ENCODE results near the gene ACCS. TPM values are rescaled to one million over a fixed set of nuclear protein-coding genes. Genes with fewer than 3 reads are reported as not detected.

Gene ACCS
- 6.5 and 6.9 TPM in 2 replicates for total RNA-seq (2014; rRNA removed; shearing (Covaris generic))

DNA sequence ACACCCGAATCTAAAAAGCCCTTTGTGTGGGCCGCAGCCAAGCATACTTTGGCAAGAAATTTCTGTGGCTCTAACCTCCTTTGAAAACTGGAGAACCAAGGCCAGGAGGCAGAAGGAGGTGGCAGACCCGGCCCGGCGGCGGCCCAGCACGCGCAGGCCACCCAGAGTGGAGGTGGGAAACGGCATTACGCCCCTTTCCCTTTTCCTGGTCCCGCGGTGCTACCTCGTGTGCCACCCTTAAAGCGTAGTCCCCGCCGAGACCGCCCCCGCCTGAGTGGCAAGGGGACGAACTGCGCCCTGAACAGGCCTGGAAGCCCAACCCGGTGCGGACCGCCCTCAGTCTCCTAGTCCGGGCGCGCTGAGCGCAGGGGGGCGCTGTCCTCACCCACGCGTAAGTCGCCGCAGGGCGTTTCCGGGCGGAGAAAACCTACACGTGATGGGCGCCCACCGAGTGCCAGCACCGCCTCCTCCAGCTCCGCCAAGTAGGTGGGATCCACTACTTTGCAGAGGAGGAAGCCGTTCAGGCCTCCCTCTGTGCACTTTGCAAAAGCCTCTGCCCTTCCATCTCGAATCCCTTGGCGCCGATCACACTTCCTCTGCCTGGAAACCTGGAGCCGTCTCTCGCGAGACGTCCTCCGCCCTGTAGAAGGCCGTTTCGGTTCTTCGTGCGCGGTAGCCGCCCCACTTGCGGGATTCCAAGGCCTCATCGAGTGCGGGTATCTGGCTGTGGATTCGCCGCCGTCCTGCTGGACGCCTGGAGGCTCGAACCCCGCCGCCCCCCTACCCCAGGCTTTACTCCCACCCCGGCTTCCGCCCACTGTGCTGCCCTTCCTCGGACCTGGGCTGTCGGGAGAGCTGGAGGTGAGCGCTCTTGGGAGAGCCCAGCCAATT lies at the start of gene ACCS:
Gene ACCS, plus strand, starts transcription at position 430 of the 891 bp plus-strand sequence. CDS start 1,358 bp downstream, outside the sequence.
- peak; percentile 84 for DNase-seq (ENCODE audit: low spot score)

DNA sequence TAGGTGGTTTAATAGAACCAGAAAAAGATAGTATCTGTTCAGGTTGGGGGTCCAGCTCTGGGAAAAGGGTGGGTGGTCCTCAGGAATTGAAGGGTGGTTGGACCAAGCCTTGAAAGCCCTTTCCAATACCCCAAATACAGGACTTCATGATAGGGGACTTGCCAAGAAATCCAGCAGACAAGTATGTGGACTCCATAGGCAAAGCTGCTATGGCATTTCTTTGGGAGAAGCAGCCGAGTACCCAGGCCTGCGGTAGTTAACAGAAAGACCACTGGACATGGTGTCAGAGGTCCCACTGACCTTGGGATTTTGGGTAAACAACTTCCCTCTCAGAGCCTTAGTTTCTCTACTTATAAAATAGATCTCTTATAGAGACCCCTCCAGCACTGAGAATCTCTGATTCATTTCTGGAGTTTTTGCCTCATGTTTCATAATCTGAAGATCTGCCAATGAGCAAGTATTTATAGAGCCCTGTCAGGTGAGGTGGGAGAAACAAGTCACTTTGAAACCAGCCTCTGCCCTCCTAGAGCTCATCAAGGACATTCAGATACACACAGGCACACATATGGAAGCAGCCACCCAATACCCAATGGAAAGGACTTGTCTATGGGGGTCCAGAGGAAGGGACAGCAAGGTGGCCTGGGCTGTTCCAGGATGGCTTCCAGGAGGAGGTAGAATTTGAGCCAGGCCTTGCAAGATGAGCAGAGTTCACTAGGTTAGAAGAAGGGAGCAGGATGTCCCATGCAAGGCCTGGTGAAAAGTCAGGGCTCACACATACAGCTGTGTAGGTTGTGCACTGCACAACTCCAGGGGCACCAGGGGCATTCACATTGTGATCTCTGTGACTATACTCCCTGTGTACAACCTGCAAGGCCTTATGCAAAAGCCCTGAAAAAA lies 49.3 kb upstream of the ACCS start:
- DNase-seq (ENCODE audit: low spot score) = no peak

GRCh38 chr11:44017443-44018126 lies 48.5 kb upstream of the ACCS start:
- no peak for DNase-seq (ENCODE audit: low spot score)

DNA sequence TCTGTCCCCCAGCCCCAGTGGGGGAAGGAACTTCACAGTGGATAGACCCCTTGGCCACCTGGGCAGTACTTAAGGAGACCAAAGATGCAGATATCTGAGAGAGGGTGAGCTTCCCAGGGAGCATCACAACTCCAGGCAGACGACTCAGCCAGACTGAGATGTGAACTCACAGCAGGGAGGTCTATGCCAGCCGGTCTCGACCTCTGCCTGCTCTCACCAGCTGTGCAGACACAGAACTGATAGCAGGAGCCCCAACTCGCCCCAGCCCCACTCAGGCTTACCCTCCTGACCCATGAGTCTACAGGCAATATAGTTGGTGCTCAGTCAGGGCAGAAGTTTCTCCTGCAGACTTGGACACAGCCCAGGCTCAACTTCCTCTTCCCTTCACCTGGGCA lies 47.9 kb upstream of the ACCS start:
- no peak for DNase-seq (ENCODE audit: low spot score)

DNA sequence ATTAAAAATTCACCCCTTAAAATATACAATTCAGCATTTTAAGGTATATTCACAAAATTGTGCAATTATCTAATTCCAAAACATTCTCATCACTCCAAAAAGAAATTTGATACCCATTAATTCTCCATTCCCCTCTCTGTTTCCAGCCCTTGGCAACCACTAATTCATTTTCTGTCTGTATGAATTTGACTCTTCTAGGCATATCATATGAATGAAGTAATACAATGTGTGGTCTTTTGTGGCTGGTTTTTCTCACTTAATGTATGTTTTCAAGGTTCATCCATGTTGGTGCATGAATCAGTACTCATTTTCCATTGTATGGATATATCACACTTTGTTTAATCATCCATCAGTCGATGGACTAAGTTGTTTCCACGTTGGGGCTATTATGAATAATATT lies 47.2 kb upstream of the ACCS start:
- no peak for DNase-seq (ENCODE audit: low spot score)

DNA sequence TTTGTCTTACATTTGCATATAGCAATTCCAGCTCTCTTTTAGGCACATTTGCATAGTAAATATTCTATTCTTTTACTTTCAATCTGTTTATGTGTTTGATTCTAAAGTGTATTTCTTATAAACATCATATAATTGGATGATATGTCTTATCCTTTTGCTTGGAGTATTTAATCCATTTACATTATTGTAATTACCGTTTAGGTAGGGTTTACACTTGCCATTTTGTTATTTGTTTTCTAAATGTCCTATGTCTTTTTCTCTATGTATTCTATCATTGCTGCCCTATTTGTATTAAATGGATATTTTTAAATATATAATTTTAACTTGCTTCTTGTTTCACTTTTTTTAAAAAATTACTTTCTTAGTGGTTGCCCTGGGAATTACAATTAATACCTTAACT lies 41.1 kb upstream of the ACCS start:
- no peak for DNase-seq (ENCODE audit: low spot score)

DNA sequence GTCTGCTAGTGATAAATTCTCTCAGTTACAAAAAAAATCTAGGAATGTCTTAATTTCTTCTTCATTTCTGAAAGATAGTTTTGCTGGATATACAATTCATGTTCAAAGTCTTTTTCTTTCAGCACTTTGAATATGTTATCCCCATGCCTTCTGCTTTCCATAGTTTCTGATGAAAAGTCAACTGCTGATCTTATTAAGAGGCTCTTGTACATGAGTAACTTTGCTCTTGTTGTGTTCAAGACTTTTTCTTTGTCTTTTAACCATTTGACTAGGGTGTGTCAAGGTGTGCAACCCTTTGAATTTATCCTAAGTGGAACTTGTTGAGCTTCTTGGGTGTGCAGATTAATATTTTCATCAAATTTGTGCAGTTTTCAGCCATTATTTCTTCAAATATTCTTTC lies 40.3 kb upstream of the ACCS start:
- DNase-seq (ENCODE audit: low spot score) = no peak

DNA sequence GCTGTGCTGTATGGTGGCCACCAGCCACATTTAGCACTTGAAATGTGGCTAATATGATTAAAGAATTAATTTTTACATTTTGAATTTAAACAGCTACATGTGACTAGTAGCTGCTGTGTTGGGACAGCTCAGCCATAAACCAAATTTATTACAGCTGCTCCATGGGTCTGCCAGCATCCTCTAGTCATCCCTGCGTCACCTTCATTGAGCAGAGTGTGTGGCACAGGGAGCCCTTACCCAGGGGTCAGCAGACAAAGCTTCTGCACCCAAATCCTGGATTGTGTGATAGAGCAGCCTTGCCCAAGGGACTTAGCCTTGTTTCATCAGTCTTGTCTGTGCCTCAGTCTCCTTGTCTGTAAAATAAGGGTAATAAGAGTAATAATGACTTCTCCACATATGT lies 37.7 kb upstream of the ACCS start:
- DNase-seq (ENCODE audit: low spot score) = no peak

DNA sequence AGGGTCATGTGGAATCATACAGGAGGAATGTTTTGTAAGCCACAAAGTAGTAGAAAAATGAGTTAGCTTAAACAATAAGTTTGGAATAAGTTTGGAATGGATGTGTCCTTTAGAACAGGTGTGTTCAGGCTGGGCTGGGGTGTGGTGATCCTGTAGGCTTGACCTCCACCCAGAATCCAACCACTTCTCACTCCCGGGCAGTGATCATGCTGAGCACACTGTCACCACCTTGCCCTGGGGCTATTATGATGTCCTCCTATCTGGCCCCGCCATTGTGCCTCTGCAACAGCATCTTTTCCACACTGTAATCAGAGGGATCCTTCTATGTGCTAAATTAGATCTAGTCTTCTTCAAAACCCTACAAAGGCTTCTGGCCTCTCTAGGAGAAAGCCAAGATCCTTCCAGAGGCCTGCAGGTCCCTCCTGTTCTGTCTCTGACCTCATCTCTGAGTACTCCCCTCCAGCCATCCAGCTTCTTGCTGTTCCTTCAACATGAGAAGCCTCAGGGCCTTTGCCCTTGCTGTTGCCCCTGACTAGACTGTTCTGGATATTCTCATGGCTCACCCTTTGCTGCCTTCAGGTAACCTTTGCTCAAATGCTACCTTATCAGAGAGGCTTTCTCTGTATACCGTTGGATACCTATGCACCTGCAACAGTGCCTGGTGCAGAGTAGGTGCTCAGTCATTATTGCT lies 37.1 kb upstream of the ACCS start:
- DNase-seq (ENCODE audit: low spot score) = no peak

DNA sequence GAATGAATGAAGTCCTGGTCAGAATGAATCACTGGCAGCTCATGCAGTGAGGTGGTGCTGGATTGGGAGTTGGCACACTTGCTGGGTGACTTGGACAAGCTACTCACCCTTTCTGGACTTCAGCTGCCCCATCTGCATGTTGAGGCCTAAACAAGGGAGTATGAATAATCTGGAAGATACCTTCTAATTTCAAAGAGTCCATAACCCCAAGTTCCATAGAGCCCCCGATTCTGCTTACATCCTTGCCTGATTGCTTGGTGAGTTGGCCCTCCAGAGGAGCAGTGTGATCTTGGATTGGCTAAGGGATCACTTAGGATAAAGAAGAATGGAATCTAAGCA lies 36.6 kb upstream of the ACCS start:
- DNase-seq (ENCODE audit: low spot score) = no peak

DNA sequence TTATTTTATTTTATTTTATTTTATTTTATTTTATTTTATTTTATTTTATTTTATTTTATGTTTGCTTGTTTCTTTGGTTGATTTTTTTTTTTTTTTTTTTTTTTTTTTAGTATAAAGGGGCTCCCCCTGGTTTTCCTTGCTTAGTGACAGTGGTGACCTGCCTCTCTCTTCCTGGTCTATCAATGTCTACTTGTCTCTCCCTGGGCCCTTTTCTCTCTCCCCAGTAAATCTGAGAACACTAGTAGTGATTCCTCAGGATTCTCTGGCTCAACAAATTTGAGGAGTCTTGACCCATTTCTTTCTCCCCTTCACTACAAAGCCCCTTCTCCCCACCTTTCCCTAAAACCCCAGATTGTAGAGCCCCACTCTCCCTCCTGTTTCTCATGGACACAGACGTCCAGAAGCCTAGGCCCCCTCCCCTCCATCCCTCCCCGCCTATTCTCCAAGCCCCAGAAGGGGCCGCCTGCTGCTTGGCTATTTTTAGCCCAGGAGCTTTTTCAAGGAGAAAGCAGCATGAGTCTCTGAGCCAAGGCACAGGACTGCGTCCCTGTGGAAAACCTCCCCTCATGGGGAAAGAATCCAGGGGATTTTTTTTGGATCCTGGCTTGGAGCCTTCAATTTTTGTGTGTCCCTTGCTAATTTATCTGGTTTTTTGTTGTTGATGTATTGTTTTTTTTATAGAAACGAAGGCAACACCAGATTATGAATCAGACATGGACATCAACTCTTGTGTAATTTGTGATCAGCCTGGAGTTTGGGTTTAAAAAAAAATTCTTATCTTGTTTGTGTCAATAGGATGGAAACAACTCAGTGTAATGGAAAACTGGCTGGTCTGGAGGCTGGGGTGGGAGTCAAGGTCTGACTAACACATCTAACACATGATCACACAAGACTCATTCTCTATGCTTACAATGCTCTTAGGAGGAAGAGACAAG lies 35.8 kb upstream of the ACCS start:
- DNase-seq (ENCODE audit: low spot score) = no peak

DNA sequence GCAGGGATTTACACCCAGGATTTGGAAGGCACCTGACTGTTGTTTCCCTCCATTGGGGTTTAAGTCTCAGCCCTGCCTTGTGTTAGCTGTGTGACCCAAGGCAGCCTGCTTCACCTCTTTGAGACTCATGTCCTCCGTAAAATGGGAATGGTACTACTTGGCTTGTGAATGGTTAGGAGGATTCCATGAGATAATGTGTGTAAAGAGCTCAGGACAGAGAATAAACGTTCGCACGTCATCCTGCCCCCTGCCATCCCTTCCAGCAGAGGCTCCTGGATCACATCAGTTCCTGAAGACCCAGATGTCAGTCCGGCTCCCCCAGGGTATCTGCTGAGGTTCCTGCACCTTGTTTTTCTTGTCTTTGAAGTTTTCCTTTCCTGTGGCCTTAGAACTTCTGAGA lies 35.1 kb upstream of the ACCS start:
- DNase-seq (ENCODE audit: low spot score) = no peak

- no peak for DNase-seq (ENCODE audit: low spot score)
Measured at GRCh38 chr11:44031549-44031948, 34.5 kb upstream of the ACCS start.

- no peak for DNase-seq (ENCODE audit: low spot score)
Measured at GRCh38 chr11:44032299-44033085, 33.6 kb upstream of the ACCS start.

GRCh38 chr11:44033411-44033850 lies 32.6 kb upstream of the ACCS start:
- no peak for DNase-seq (ENCODE audit: low spot score)

- no peak for DNase-seq (ENCODE audit: low spot score)
Measured at GRCh38 chr11:44033856-44034255, 32.2 kb upstream of the ACCS start.

GRCh38 chr11:44034639-44035038 lies 31.4 kb upstream of the ACCS start:
- no peak for DNase-seq (ENCODE audit: low spot score)

GRCh38 chr11:44036811-44037657 lies 29.0 kb upstream of the ACCS start:
- peak; percentile 69 for DNase-seq (ENCODE audit: low spot score)

GRCh38 chr11:44037658-44037998 lies 28.4 kb upstream of the ACCS start:
- no peak for DNase-seq (ENCODE audit: low spot score)
